PC-9 (cell line): ENCODE data around the gene OR1D5.

ENCODE experiments used
- EZH2 ChIP-seq: fragments of 200-600 bp; sonication (generic); IDR thresholded peaks from 2 replicates; pipeline ENCODE4 v1.8.0; 2017; ENCODE audit warnings: antibody characterized with exemption, low read depth
- TF ChIP-seq, protein P1 (sequence below): fragments of 200-600 bp; sonication (generic); conservative IDR thresholded peaks from 2 replicates; pipeline ENCODE4 v1.6.1; 2017; ENCODE audit warnings: mixed run types, antibody characterized with exemption, mild to moderate bottlenecking, moderate library complexity

DNA sequence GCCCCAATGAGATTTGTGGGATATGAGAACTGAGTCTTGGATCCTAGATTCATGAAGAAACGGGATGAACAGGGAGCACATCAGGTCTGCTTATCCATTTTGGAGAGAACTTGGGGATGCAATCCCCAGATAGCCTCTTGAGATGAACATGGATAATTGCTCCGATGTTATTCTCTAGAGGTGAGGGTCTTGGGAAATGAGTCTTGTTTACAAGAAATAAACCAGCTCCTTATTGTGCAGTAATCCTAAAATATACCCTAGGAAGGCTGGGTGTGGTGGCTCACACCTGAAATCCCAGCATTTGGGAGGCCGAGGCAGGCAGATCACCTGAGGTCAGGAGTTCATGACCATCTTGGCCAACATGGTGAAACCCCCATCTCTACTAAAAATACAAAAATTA lies 40.9 kb upstream of the OR1D5 start, which contains the start of gene OR1D2:
- TF ChIP-seq, protein P1, sequence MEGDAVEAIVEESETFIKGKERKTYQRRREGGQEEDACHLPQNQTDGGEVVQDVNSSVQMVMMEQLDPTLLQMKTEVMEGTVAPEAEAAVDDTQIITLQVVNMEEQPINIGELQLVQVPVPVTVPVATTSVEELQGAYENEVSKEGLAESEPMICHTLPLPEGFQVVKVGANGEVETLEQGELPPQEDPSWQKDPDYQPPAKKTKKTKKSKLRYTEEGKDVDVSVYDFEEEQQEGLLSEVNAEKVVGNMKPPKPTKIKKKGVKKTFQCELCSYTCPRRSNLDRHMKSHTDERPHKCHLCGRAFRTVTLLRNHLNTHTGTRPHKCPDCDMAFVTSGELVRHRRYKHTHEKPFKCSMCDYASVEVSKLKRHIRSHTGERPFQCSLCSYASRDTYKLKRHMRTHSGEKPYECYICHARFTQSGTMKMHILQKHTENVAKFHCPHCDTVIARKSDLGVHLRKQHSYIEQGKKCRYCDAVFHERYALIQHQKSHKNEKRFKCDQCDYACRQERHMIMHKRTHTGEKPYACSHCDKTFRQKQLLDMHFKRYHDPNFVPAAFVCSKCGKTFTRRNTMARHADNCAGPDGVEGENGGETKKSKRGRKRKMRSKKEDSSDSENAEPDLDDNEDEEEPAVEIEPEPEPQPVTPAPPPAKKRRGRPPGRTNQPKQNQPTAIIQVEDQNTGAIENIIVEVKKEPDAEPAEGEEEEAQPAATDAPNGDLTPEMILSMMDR = no peak
- no peak for TF ChIP-seq EZH2
